AG04449 (cell line): Measurements from ENCODE around the gene UMAD1.

Experiments
- CTCF ChIA-PET: fragments of 350-600 bp; formaldehyde crosslinking; extraction: SDS; loops from one replicate; lab custom pipeline; 2021; ENCODE audit warnings: antibody characterized with exemption; lab: Yijun Ruan, JAX
- POLR2A ChIA-PET: fragments of 400-600, 350-600 bp; formaldehyde crosslinking; extraction: SDS; loops from one replicate; lab custom pipeline; 2020; ENCODE audit warnings: antibody characterized with exemption, inconsistent platforms; lab: Yijun Ruan, JAX
- DNase-seq: peaks from one replicate; pipeline ENCODE4 v3.0.0-alpha.2; 2010; ENCODE audit warnings: low read depth, low spot score
- H3K4me3 ChIP-seq: 2 replicates; pipeline ENCODE4 v1.5.1; 2011; ENCODE audit warnings: low read depth, mild to moderate bottlenecking, control low read depth, low read length
- CTCF ChIP-seq: IDR thresholded peaks from one replicate; pipeline ENCODE4 v1.5.1; 2011; ENCODE audit warnings: mild to moderate bottlenecking, moderate library complexity, low read length, control low read depth, inconsistent platforms; ENCODE audit not compliant: insufficient read depth; ENCODE audit errors: missing control alignments

Gene UMAD1

GRCh38 chr7:7792056-7792455 is 151.5 kb downstream of the UMAD1 start:
- H3K4me3 ChIP-seq, result no peak overlapping the region
- no peak for TF ChIP-seq CTCF
- no peak for DNase-seq
- POLR2A ChIA-PET, result no interaction called here
- CTCF ChIA-PET, result interaction anchor here (0.8 to 1.5 kb wide), 2 partner anchors 102 to 398 kb away, joined by 3 read pairs; no protein-coding TSS in a partner anchor

- no peak overlapping the region for H3K4me3 ChIP-seq
- POLR2A ChIA-PET, result no interaction called here
- no peak for TF ChIP-seq CTCF
- CTCF ChIA-PET, result no interaction called here
- no peak for DNase-seq
Observed at GRCh38 chr7:7793249-7793648, 152.7 kb downstream of the UMAD1 start.

- TF ChIP-seq CTCF, result no peak
- ChIA-PET POLR2A (no interaction called here), CTCF (no interaction called here)
- peak; percentile 69 for DNase-seq
- no peak overlapping the region for H3K4me3 ChIP-seq
Observed at GRCh38 chr7:7793921-7794320, 153.4 kb downstream of the UMAD1 start.

GRCh38 chr7:7795203-7795602 is 154.7 kb downstream of the UMAD1 start:
- no peak overlapping the region for H3K4me3 ChIP-seq
- no peak for DNase-seq
- ChIA-PET POLR2A (no interaction called here), CTCF (no interaction called here)
- TF ChIP-seq CTCF, result no peak

GRCh38 chr7:7795630-7796121 is 155.1 kb downstream of the UMAD1 start:
- no peak overlapping the region for H3K4me3 ChIP-seq
- ChIA-PET POLR2A (no interaction called here), CTCF (no interaction called here)
- TF ChIP-seq CTCF, result no peak
- no peak for DNase-seq

GRCh38 chr7:7798510-7798909 is 158.0 kb downstream of the UMAD1 start:
- POLR2A ChIA-PET, result no interaction called here
- H3K4me3 ChIP-seq, result no peak overlapping the region
- no peak for TF ChIP-seq CTCF
- DNase-seq, result no peak
- CTCF ChIA-PET, result interaction anchor here (2.6 kb wide), 1 partner anchor 117 kb away, joined by 7 read pairs; no protein-coding TSS in a partner anchor
